Measurements from ENCODE around the gene GRAMD2A.

Gene GRAMD2A

DNA sequence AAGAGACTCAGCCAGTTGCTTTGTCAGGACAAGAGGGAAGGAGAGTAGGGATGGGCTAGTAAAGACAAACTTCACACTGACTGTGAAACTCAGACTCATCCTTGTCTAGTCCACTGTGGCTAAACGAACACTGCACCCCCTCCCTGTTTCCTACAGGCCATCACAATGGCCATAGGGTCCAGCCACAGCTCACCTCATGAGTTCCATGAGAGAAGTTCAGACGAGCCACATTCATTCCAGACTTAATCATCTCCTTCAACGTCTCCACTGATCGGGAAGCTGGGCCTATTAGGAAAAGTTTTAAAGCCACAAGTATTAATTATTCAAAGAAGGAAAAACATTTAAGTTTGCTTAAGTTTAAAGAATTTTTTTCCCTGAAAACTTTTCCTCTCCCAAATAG lies 19.6 kb upstream of the GRAMD2A start:
- no peak for DNase-seq (ENCODE audit: low spot score)

DNA sequence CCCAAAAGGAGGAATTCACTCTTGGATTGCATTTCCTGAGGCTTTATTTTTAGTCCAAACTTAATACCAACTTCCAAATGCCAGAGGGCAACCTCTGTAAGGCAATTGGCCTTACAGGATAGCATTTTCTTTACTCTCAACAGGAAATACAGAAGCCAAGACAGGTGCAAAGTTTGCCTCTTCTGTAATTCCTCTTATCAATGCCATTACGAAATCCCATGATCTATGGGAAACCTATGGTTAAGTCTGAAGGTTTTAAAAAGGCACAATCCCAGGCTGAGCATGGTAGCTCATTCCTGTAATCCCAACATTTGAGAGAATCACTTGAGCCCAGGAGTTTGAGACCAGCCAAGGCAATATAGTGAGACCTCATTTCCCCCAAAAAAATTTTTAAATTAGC lies 18.5 kb upstream of the GRAMD2A start:
- DNase-seq (ENCODE audit: low spot score), result no peak

DNA sequence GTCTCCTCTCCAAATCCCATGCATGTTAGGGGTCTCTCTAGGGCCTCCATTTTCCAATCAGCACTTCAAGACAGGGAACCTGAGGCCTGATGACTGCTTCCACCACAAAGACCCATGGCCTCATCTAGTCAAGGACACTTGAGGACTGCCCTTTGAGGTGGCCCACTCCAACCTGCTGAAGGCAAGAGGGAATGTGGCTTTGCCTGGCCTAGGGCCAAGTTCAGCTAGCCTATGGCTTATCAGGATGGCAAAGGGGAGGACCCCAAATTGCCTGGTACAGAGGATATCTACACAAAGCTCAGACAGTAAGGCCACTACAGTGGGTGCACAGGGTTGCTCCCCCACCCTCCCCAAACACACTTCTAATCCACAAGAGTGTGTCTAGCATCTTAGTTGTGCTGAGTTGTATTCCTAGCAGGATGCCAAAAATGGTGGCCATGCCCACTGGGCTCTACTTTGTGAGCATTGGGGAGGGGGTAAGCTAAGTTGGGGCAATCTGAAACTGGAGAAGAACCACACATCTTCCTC lies 10.0 kb upstream of the GRAMD2A start:
- no peak for DNase-seq (ENCODE audit: low spot score)

DNA sequence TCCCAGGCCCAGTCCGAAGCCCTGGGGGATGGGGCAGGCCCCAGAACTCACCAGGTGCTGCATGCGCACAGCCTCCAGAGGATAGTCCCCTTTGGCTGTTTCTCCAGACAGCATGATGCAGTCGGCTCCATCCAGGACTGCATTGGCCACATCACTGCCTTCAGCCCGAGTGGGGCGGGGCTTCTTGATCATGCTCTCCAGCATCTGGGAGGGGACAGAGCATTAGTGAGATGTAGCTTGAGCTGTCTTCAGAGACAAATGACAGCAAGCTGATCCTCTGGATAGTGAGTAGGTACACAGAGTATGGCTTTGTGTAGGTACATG lies 9.1 kb upstream of the GRAMD2A start:
- DNase-seq (ENCODE audit: low spot score), result no peak

DNA sequence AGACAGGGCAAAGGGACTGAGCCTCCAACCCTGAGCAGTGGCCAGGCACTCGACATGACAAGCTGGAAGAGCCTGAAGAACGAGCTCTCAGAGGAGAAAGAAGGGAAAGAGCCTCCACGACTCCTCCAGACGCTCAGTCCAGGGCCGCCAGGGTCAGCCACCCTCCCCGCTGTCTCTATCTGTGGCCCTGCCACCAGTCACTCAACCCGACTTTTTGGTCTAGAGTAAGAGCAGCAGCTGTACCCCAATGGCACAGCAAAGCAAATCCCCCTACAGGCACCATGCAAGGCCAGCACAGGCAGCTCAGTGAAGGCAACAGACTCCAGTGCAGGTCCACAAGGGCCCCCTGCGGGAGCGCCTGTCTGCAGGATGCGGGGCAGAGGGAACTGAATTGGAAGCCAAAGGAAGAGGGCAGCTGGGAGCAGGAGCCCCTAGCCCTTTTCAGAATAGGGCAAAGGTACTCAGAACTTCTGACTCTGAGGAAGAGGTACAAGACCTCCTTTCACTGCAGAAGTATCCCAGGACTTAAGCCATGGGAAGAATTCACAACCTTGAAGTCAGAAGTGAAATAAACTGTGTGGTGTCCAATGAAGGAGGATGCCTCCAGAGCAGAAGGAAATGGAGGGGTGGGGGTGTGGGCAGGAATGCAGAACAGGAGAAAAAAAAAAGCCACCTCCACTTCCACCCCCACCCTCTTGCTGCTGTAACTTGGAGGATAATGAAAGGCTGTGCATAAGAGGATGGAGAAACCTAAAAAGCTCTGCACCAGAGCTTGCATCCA lies 8.5 kb upstream of the GRAMD2A start:
- DNase-seq (ENCODE audit: low spot score), result no peak

DNA sequence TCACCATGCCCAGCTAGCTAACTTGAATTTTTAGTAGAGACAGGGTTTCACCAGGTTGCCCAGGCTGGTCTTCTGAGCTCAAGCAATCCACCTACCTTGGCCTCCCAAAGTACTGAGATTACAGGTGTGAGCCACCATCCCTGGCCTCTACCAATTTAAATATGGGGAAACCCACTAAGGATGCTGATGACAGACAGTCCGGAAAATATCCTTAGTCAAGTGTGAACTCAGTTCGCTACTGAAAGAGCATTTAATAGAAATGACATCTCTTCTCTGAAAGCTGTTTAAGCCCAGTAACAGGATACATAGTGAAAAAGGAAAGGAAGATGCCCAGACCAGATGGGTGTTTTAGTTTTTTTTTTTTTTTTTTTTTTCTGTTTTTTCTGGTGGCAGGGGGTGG lies 7.7 kb upstream of the GRAMD2A start:
- DNase-seq (ENCODE audit: low spot score), result no peak

DNA sequence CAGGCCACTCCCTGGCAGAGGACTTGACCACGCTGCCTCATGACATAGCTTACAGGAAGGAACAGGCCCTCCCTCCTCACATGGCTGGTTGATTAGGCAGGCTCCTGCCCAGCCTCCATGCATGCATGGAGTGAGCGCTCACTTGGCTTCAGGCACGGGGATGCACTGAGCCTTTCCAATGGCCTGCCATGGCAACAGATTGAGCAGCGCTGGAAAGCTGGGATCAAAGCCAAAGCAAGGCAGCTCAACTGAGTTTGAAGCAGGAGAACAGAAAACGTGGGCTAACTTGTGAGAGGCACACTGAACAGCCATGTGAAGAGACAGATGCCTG lies 5.9 kb upstream of the GRAMD2A start:
- DNase-seq (ENCODE audit: low spot score), result no peak

DNA sequence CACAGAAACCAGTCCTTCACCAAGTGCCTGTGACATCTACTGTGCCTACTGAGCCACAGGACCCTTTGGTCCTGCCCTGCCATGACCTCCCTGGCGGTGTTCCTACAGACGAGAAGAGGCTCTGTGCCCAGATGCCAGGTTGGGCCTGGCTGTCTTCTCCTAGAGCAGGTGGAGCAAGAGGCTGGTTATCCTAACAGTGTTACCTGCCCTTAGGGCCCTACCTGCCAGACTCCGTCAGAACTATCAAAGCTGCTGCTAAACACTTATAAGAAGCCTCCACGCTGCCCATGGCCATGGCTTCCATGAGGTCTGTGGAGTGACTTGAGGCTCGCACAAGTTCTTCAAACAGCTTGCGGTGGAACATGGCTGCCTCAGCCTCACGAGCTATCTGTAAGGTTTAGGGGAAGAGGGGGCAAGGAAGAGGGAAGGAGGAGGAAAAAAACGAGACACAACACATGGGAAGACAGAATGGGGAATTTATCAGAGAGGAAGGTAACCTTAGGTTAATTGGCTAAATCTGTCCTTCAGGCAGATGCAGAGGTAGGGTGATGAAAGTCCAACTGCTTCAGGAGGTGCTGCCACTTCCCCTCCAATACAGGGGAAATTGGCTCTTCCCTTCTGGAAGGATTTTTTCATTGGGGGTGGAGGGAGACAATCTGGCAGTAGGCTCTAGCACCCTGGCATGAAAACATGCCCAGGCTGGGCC lies 5.4 kb upstream of the GRAMD2A start:
- DNase-seq (ENCODE audit: low spot score), result no peak

DNA sequence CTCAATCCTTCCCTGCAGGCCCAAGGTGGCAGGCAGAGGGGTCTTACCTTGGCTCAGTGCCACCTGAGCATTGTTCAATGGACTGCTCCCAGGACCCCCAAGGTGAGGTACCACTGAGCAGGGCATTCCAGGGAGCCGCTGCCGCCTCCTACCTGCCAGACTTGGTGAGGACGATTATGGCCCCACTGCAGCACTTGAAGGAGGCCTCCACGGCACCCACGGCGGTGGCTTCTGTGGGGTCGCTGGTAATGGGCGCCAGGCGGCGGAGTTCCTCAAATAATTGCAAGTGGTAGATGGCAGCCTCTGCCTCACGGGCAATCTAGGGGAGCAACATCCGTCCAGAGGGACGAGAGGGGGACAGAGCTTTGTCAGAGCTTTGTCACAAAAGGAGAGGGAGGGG lies 4.7 kb upstream of the GRAMD2A start:
- DNase-seq (ENCODE audit: low spot score), result no peak

DNA sequence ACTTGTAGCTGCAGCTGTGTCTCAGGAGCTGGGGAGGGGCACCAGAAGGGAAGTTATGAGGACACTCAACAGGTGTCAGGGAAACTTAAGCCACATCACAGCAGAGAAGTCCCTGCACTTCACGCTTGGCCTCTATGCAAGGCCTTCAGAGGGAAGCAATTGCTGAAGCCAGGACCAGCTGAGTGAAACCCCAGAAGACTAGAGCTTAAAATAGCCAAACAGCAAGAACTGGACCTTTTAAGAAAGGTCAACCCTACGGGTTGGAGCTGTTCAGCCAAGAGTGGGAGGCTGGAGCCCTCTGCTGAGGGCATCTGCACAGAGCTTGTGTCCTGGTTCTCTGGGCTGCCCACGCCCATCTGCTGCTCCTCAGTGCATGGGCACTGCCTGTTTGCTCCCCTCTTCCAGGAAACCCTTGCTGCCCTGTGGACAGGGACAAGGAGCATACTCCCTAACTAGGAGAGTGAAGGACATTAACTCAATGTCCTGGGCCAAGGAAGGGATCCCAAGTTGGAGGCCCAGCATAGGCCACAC lies 3.9 kb upstream of the GRAMD2A start:
- no peak for DNase-seq (ENCODE audit: low spot score)

DNA sequence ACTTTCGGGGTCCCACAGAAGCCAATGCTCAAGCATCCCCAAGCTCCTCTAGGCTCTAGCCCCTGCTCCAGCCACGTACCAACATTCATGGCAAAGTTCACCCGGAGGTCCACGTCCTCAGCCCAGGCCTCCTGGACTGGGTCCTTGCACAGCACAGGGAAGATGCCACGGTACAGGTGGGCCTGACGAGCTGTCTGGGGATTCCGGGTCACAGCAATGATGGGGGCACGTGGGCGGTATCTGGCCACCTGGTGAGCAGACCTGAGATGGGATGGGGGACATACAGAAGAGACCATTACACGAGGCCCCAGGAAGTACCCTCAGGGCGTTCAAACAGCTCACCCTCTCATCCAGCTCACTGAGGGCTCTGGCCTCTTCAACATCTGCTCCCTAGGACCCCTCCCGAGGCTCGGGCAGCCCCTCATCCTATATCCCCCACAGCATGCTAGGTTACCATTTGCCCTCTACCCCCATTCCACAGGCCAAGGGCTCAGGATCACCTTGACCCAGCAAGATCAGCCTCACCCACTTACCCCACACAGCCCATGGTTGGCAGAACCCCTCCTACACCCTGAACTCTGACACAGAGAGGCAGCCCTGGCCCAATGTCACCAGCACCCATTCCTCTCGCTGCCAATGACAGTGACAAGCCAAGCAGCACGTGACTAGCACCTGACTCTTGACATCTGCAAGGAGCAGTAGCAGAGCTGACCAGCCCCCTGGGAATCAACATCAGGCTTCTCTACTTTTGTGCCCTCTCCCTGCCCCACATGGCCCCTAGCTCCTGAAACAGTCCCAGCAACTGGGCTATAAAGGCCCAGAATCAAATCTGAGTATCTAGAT lies 3.0 kb upstream of the GRAMD2A start:
- DNase-seq (ENCODE audit: low spot score), result no peak

DNA sequence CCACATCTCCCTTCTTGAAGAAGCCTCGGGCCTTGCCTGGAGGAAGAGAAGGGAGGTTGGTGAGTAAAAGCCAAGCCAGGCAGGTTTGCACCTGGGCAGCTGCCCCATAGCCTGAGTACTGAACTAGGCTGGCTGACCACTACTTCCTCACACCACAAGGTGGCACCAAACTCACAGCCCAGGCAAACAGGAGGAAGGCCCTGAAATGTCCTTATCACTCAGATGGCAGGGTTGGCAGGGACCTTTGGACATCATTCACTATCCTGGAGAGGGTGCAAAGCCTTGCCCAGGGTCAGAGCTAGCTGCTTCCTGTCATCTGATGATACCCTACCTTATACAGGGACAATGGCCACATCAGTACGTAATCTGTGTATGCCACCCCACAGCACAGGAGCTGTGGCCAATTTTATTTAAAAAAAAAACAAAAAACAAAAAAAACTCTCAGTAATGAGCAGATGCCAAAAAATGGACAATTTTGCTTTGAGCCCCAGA lies 2.2 kb upstream of the GRAMD2A start:
- DNase-seq (ENCODE audit: low spot score), result peak; percentile 83

DNA sequence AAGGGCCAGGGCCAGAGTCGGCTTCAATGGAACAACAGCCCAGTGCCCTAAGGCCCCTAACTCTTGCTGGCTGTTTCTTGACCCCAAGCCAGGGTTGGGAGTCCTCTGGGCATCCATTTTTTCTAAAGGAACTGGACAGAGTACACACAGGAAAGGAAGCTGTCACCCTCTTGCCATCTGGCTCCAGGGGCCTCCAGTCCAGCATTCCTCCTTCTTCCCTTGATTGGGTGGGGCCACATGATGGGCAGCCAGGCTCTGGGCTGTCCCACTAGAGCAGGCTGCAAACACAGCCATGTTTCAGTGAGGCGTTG lies 1.6 kb upstream of the GRAMD2A start:
- no peak for DNase-seq (ENCODE audit: low spot score)

DNA sequence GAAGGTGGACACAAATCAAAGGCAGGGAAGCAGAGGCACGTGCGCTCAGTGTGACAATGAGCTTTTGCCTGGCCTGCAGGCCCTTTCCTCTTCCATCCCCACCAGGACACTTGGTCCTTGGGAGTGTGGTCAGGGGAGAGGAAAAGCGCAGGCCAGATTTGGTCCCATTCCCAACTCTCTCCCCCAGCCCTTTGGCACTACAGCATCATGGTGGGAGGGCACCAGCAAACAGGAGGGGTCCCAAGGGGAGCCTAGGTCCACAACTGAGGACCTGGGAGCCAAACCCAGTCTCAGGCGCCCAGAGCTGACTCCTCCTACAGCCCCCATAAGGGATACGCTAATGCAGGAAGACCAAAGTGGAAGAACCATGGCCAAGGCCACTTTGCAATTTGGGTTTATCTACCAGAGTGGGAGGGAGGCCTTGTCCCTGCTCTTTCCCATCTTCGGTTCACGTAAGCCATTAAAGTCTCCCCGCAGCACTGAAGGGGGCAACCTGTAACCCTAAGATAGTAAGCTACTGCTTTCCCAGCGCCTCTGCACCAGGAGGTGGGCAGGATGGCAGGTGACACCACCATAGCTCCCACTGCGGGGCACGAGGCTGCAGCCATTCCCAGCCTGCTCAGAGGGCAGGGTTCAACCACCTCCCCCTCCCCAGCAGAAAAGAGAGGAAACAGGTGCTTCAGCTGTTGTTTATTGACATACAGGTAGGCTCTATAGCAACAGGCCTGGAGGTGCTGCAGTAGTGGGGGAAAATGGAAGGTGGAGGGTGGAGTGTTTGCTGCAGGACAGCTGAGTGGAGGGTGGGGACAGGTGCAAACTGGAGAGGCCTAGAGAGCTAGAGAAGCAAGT lies 993 bp upstream of the GRAMD2A start:
- no peak for DNase-seq (ENCODE audit: low spot score)

DNA sequence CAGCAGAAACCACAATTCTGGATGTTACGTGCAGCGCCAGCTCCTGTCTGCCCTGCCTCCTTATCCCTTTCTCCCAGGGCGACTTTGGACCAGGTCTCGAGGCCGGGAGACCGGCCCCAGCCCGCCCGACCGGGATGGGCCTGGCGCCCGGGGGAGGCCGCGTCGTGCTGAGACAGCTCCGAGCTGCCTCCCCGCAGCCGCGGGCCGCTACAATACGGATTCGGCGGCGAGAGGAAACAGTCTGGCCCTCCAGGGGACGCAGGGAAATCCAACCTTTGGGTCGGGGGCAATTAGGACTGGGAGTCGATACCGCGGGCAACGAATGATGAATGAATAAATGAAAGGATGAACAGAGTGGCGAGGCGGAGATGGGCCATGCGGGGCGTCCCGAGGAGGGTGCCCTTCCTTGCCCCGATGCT lies 537 bp downstream of the GRAMD2A start:
- no peak for DNase-seq (ENCODE audit: low spot score)

DNA sequence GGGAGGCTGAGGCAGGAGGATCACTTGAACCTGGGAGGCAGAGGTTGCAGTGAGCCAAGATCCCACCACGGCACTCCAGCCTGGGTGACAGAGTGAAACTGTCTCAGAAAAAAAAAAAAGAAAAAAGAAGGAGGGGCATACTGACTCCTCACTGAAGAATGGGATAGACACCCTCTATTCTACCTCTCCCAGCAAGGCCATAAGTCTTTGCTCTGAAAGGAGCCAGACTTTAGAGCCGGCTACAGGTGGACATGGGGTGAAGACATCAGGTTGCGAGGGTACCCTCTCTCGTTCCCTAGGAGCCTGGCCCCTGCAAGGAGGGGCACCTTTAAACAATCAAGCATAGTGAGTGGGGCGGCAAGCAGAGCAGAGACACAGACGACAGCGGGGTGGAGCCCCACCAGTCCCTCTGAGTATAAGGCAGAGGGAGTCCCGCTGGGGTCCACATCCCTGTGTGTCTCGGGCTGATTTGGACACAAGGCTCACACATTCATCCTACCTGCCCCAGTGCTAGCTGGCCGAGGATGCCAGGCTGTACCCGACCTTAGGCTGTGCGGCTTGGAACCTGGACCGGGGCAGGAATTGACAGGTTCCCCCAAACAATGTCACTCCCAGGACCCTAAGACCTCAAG lies 1.1 kb downstream of the GRAMD2A start:
- no peak for DNase-seq (ENCODE audit: low spot score)

DNA sequence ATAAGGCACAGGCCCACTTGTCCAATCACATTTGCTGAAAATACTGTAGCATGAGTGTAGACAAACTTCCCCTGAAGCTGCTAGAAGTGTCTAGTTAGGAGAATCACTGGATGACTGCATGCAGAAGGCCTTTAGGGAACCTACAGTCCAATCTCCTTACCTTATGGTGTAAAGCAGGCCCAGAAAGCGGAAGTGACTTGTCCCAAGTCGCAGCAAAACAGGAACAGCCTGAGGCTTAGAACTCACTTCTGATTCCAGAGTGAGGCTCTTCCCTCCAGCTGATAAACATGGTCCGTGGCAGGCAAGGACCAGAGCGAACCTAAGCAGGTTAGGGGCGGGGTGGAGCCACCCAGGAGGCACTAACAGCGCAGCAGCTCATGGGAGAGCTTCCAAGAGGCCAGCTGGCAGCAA lies 2.5 kb downstream of the GRAMD2A start:
- no peak for DNase-seq (ENCODE audit: low spot score)

DNA sequence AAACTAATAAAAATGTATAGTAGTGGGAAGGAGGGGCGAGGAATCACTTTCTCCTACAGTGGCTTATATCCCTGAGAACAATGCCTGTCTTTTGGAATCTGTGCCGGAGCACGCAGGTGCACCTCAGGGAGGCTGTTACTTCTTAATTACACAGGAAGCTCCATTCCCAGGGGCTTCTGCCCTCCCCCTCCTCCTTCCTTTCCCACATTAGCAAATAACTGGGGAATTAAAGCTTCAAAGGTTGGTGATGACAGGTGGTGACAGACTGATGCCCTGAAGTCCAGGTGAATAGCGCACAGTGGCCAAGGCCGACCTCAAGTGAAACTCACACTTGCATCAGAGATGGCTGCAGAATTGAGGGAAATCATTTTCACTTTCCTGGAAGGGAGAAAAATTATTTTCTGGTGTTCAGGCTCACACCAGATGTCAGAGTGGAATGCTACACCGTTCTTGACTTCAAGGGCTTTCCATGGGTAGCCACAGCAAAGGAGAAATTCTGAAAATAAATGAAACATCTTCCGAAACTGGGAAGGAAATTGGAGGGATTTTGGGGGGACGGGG lies 3.7 kb downstream of the GRAMD2A start:
- no peak for DNase-seq (ENCODE audit: low spot score)

DNA sequence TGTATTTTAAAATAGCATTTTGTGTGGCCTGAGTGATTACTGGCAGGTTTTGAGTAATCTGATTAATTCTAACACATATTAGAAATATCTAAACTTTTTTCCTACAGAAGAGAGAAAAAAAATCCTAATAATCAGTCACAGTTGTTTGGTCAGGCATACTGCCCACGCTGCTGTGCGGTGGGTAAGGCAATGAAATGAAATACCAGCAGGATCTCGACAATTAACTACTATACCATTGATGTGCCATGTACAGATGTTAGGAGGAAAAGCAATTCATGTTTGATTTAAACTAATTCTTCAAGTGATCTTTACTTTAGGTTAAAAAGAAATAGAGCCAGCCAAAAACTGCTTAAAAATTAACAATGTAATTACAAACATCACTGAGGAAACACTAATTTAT lies 5.2 kb downstream of the GRAMD2A start:
- DNase-seq (ENCODE audit: low spot score), result no peak

DNA sequence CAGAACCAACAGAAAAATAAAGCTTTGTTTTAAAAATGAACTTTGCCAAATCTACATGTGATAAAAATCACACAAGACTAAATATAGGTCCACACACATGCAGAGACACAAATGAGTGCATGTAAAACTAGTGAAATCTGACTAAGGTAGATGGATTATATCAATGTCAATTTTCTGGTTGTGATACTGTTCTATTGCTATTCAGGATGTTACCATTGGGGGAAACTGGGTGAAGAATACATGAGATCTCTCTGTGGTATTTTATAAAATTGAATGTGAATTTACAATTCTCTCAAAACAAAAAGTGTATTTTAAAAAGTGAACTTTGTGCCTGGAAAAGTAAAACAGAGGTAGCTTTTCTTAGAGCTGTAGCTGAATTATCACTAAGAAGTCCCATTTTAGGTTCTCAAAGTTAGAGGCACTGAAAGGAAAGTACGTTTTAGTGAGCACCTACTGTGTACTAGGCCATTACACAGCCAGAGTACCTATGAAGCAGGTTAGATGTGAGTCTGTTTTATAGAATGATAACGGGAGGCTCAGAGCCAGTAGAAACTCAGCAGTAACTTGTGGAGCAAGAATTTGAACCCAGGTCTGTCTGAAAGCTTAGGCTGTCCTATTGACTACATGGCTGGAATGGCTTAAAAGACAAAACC lies 8.2 kb downstream of the GRAMD2A start:
- no peak for DNase-seq (ENCODE audit: low spot score)

Data from CD4-positive, alpha-beta T cell treated with Interleukin-2 at 100 ng/mL for 4 hours (primary cell).